WTC11 (cell line): ENCODE results near the gene FER. TPM values are rescaled to one million over a fixed set of nuclear protein-coding genes. Genes with fewer than 3 reads are reported as not detected.

ENCODE experiments used
- ATAC-seq: fragments of 200-7000 bp; cut with Tn5 transposase; 2 replicates; pipeline ENCODE4 v1.10.0; 2021; ENCODE audit warnings: mild to moderate bottlenecking, moderate library complexity
- CTCF ChIA-PET: fragments of 300-600 bp; sonication (Branson Sonifier 250); formaldehyde crosslinking; loops from one replicate; lab custom pipeline; 2021; ENCODE audit warnings: antibody characterized with exemption; lab: Charles Lee
- POLR2A ChIA-PET: fragments of 350-600 bp; sonication (Branson Sonifier 250); formaldehyde crosslinking; loops from one replicate; lab custom pipeline; 2021; ENCODE audit warnings: antibody characterized with exemption; lab: Charles Lee
- DNase-seq: peaks from one replicate; pipeline ENCODE4 v3.0.0; 2021; ENCODE audit warnings: low spot score
- H3K27ac Mint-ChIP-seq: 2 replicates; pipeline ENCODE4 v1.8.0; 2021; ENCODE audit warnings: mixed read lengths
- H3K27me3 Mint-ChIP-seq: 2 replicates; pipeline ENCODE4 v1.8.0; 2021; ENCODE audit warnings: low read depth, mild to moderate bottlenecking, moderate library complexity, mixed read lengths
- H3K36me3 Mint-ChIP-seq: 2 replicates; pipeline ENCODE4 v1.8.0; 2021; ENCODE audit warnings: mixed read lengths
- H3K4me1 Mint-ChIP-seq: 2 replicates; pipeline ENCODE4 v1.8.0; 2022; ENCODE audit warnings: mixed read lengths
- H3K4me3 Mint-ChIP-seq: 2 replicates; pipeline ENCODE4 v1.8.0; 2021; ENCODE audit warnings: mild to moderate bottlenecking, moderate library complexity, mixed read lengths
- H3K9me3 Mint-ChIP-seq: 2 replicates; pipeline ENCODE4 v1.8.0; 2021; ENCODE audit warnings: mixed read lengths
- AFF4 ChIP-seq: sonication (generic); formaldehyde crosslinking; IDR thresholded peaks from 2 replicates; pipeline ENCODE4 v1.8.1; 2023; ENCODE audit warnings: mild to moderate bottlenecking, missing genetic modification reagents, borderline replicate concordance
- ATF2 ChIP-seq: sonication (generic); formaldehyde crosslinking; IDR thresholded peaks from 2 replicates; pipeline ENCODE4 v1.8.1; 2022; ENCODE audit warnings: low read depth, missing genetic modification reagents, borderline replicate concordance
- E2F5 ChIP-seq: sonication (generic); formaldehyde crosslinking; IDR thresholded peaks from 2 replicates; pipeline ENCODE4 v1.8.1; 2022; ENCODE audit warnings: mild to moderate bottlenecking, moderate library complexity, missing genetic modification reagents
- HMGA2 ChIP-seq: fragments of 250-450 bp; sonication (Bioruptor Pico); IDR thresholded peaks from 2 replicates; pipeline ENCODE4 v1.4.0; 2021; ENCODE audit warnings: mild to moderate bottlenecking, moderate library complexity
- JUN ChIP-seq: sonication (generic); formaldehyde crosslinking; IDR thresholded peaks from 2 replicates; pipeline ENCODE4 v1.8.0; 2023; ENCODE audit warnings: mild to moderate bottlenecking, missing genetic modification reagents
- KAT7 ChIP-seq: sonication (generic); formaldehyde crosslinking; IDR thresholded peaks from 2 replicates; pipeline ENCODE4 v1.8.1; 2023; ENCODE audit warnings: missing genetic modification reagents, mild to moderate bottlenecking, borderline replicate concordance
- MAX ChIP-seq: sonication (generic); formaldehyde crosslinking; IDR thresholded peaks from 2 replicates; pipeline ENCODE4 v1.8.0; 2022; ENCODE audit warnings: mild to moderate bottlenecking, missing genetic modification reagents
- MXD4 ChIP-seq: fragments of 250-450 bp; sonication (Bioruptor Pico); IDR thresholded peaks from 2 replicates; pipeline ENCODE4 v1.8.0; 2021; ENCODE audit warnings: mild to moderate bottlenecking, moderate library complexity, borderline replicate concordance
- NFATC4 ChIP-seq: fragments of 250-450 bp; sonication (Bioruptor Pico); IDR thresholded peaks from 2 replicates; pipeline ENCODE4 v1.9.0; 2021; ENCODE audit warnings: mild to moderate bottlenecking
- NR1H2 ChIP-seq: sonication (generic); formaldehyde crosslinking; IDR thresholded peaks from 2 replicates; pipeline ENCODE4 v1.9.0; 2021; ENCODE audit warnings: mild to moderate bottlenecking, moderate library complexity, missing genetic modification reagents
- PRRX2 ChIP-seq: fragments of 250-450 bp; sonication (Bioruptor Pico); IDR thresholded peaks from 2 replicates; pipeline ENCODE4 v1.8.0; 2021; ENCODE audit warnings: mild to moderate bottlenecking
- RORB ChIP-seq: fragments of 250-450 bp; sonication (Bioruptor Pico); IDR thresholded peaks from 2 replicates; pipeline ENCODE4 v1.9.0; 2021; ENCODE audit warnings: mild to moderate bottlenecking
- SP1 ChIP-seq: sonication (generic); formaldehyde crosslinking; conservative IDR thresholded peaks from 2 replicates; pipeline ENCODE4 v1.8.1; 2022; ENCODE audit warnings: missing genetic modification reagents
- TEAD4 ChIP-seq: sonication (generic); formaldehyde crosslinking; IDR thresholded peaks from 2 replicates; pipeline ENCODE4 v1.8.0; 2022; ENCODE audit warnings: mild to moderate bottlenecking, missing genetic modification reagents
- TP53 ChIP-seq: sonication (generic); formaldehyde crosslinking; IDR thresholded peaks from 2 replicates; pipeline ENCODE4 v1.8.1; 2023; ENCODE audit warnings: mild to moderate bottlenecking, missing genetic modification reagents
- ZNF219 ChIP-seq: sonication (generic); formaldehyde crosslinking; IDR thresholded peaks from 2 replicates; pipeline ENCODE4 v1.8.0; 2023; ENCODE audit warnings: missing genetic modification reagents, mild to moderate bottlenecking, borderline replicate concordance
- ZNF232 ChIP-seq: sonication (generic); formaldehyde crosslinking; IDR thresholded peaks from 2 replicates; pipeline ENCODE4 v1.8.0; 2022; ENCODE audit warnings: mild to moderate bottlenecking, missing genetic modification reagents
- ZNF281 ChIP-seq: sonication (generic); formaldehyde crosslinking; IDR thresholded peaks from 2 replicates; pipeline ENCODE4 v1.8.0; 2023; ENCODE audit warnings: mild to moderate bottlenecking, missing genetic modification reagents
- ZNF425 ChIP-seq: fragments of 250-450 bp; sonication (Bioruptor Pico); conservative IDR thresholded peaks from 2 replicates; pipeline ENCODE4 v1.9.0; 2021; ENCODE audit warnings: mild to moderate bottlenecking
- ZNF512 ChIP-seq: sonication (generic); formaldehyde crosslinking; IDR thresholded peaks from 2 replicates; pipeline ENCODE4 v1.8.1; 2022; ENCODE audit warnings: missing genetic modification reagents, borderline replicate concordance
- total RNA-seq: library from RNA; stranded (reverse); gene quantifications from 3 replicates; pipeline ENCODE4 v1.2.3, GENCODE V29; 2021

The FER gene
- total RNA-seq, 1 experiment from 2014 or later, result 13.8 TPM

GRCh38 chr5:108900668-108901067, 153.0 kb downstream of the FER start:
- H3K4me1 Mint-ChIP-seq, result peaks cover 15% of the 10 kb centered on the region
- ATAC-seq (no peak), DNase-seq (no peak)
- H3K27me3 Mint-ChIP-seq, result no peaks in the 10 kb centered on the region
- TF ChIP-seq SP1 (CRISPR knock-in tag) (no peak), JUN (no peak), AFF4 (no peak), MXD4 (CRISPR knock-in tag) (no peak), HMGA2 (CRISPR knock-in tag) (no peak), RORB (no peak), ATF2 (CRISPR knock-in tag) (no peak), TP53 (CRISPR knock-in tag) (no peak), TEAD4 (CRISPR knock-in tag) (no peak), ZNF232 (no peak), ZNF219 (CRISPR knock-in tag) (no peak), KAT7 (CRISPR knock-in tag) (no peak), PRRX2 (CRISPR knock-in tag) (no peak), ZNF281 (CRISPR knock-in tag) (no peak), NFATC4 (CRISPR knock-in tag) (no peak), ZNF425 (CRISPR knock-in tag) (no peak), E2F5 (CRISPR knock-in tag) (no peak), MAX (CRISPR knock-in tag) (no peak), NR1H2 (CRISPR knock-in tag) (no peak), ZNF512 (no peak)
- ChIA-PET POLR2A (no interaction called here), CTCF (no interaction called here)
- no peaks in the 10 kb centered on the region for H3K9me3 Mint-ChIP-seq
- H3K4me3 Mint-ChIP-seq, result no peak overlapping the region
- H3K36me3 Mint-ChIP-seq, result no peaks in the 10 kb centered on the region
- no peak overlapping the region for H3K27ac Mint-ChIP-seq
